Muscle layer of duodenum (tissue), 2 donors: ENCODE measurements around the gene ITPRIPL1.

ENCODE experiments used
- H3K27ac ChIP-seq: one replicate; pipeline ENCODE4 v1.7.0; 2013; ENCODE audit warnings: mild to moderate bottlenecking, low read length
- H3K27me3 ChIP-seq: one replicate; pipeline ENCODE4 v1.7.0; 2013; ENCODE audit warnings: low read depth, mild to moderate bottlenecking, control low read depth, low read length
- H3K36me3 ChIP-seq, 2 donors: one replicate each; pipeline ENCODE4 v1.7.0; 2013; ENCODE audit warnings: low read length in 2 of 2, control low read depth in 1 of 2, mild to moderate bottlenecking in 1 of 2; ENCODE audit not compliant: insufficient read depth in 2 of 2, control insufficient read depth in 1 of 2
- H3K4me1 ChIP-seq, 2 donors: one replicate each; pipeline ENCODE4 v1.7.0; 2013; ENCODE audit warnings: low read length in 2 of 2, mild to moderate bottlenecking in 2 of 2, control low read depth in 1 of 2, moderate library complexity in 1 of 2; ENCODE audit not compliant: insufficient read depth in 2 of 2, control insufficient read depth in 1 of 2
- H3K4me3 ChIP-seq, 2 donors: one replicate each; pipeline ENCODE4 v1.7.0; 2013; ENCODE audit warnings: low read length in 2 of 2, low read depth in 1 of 2, mild to moderate bottlenecking in 1 of 2
- H3K9me3 ChIP-seq, 2 donors: one replicate each; pipeline ENCODE4 v1.7.0; 2013; ENCODE audit warnings: low read length in 2 of 2, control low read depth in 1 of 2, mild to moderate bottlenecking in 1 of 2; ENCODE audit not compliant: control insufficient read depth in 1 of 2
- donor health status: healthy.

The ITPRIPL1 gene

GRCh38 chr2:96324721-96325040, 436 bp upstream of the ITPRIPL1 start:
- peaks cover 20% of the 10 kb centered on the region for H3K27me3 ChIP-seq
- H3K36me3 ChIP-seq = no peaks in the 10 kb centered on the region
- peak overlapping the region; percentile 50 to 67 for H3K4me3 ChIP-seq
- peaks cover 0 to 14% of the 10 kb centered on the region in 2 donors for H3K4me1 ChIP-seq
- H3K9me3 ChIP-seq = no peaks in the 10 kb centered on the region
- no peak overlapping the region for H3K27ac ChIP-seq

GRCh38 chr2:96325884-96326255, 753 bp downstream of the ITPRIPL1 start:
- H3K27ac ChIP-seq = no peak overlapping the region
- peaks cover 16% of the 10 kb centered on the region for H3K27me3 ChIP-seq
- H3K36me3 ChIP-seq = no peaks in the 10 kb centered on the region
- peak overlapping the region; percentile 50 to 67 for H3K4me3 ChIP-seq
- H3K9me3 ChIP-seq = no peaks in the 10 kb centered on the region
- peaks cover 0 to 10% of the 10 kb centered on the region in 2 donors for H3K4me1 ChIP-seq

GRCh38 chr2:96326564-96326963, 1.4 kb downstream of the ITPRIPL1 start:
- Histone ChIP-seq H3K4me1 (peaks cover 0 to 5% of the 10 kb centered on the region in 2 donors), H3K36me3 (no peaks in the 10 kb centered on the region), H3K9me3 (no peaks in the 10 kb centered on the region), H3K27ac (no peak overlapping the region), H3K27me3 (peaks cover 11% of the 10 kb centered on the region), H3K4me3 (no peak overlapping the region)

- no peaks in the 10 kb centered on the region for H3K9me3 ChIP-seq
- peaks cover 11% of the 10 kb centered on the region for H3K27me3 ChIP-seq
- H3K4me1 ChIP-seq = no peaks in the 10 kb centered on the region
- no peak overlapping the region for H3K4me3 ChIP-seq
- no peaks in the 10 kb centered on the region for H3K36me3 ChIP-seq
- H3K27ac ChIP-seq = no peak overlapping the region
Observed at GRCh38 chr2:96326990-96327820, 2.1 kb downstream of the ITPRIPL1 start.

GRCh38 chr2:96329456-96329855, 4.3 kb downstream of the ITPRIPL1 start:
- Histone ChIP-seq H3K4me3 (no peak overlapping the region), H3K27ac (no peak overlapping the region), H3K4me1 (peaks cover 0 to under 1% of the 10 kb centered on the region in 2 donors), H3K36me3 (no peaks in the 10 kb centered on the region), H3K27me3 (peaks cover 6% of the 10 kb centered on the region), H3K9me3 (no peaks in the 10 kb centered on the region)

GRCh38 chr2:96329874-96330273, 4.8 kb downstream of the ITPRIPL1 start:
- Histone ChIP-seq H3K9me3 (no peaks in the 10 kb centered on the region), H3K36me3 (no peaks in the 10 kb centered on the region), H3K4me1 (peaks cover 0 to 4% of the 10 kb centered on the region in 2 donors), H3K27me3 (peaks cover 2% of the 10 kb centered on the region), H3K27ac (no peak overlapping the region), H3K4me3 (no peak overlapping the region)

GRCh38 chr2:96330407-96330806, 5.3 kb downstream of the ITPRIPL1 start:
- Histone ChIP-seq H3K27ac (no peak overlapping the region), H3K36me3 (no peaks in the 10 kb centered on the region), H3K4me1 (peaks cover 0 to 5% of the 10 kb centered on the region in 2 donors), H3K4me3 (no peak overlapping the region), H3K9me3 (no peaks in the 10 kb centered on the region), H3K27me3 (no peaks in the 10 kb centered on the region)

GRCh38 chr2:96333708-96334107, 8.6 kb downstream of the ITPRIPL1 start:
- no peak overlapping the region for H3K4me3 ChIP-seq
- no peaks in the 10 kb centered on the region for H3K36me3 ChIP-seq
- H3K27me3 ChIP-seq = no peaks in the 10 kb centered on the region
- no peaks in the 10 kb centered on the region for H3K9me3 ChIP-seq
- H3K4me1 ChIP-seq = peaks cover 6 to 10% of the 10 kb centered on the region in 2 donors
- H3K27ac ChIP-seq = no peak overlapping the region

- no peak overlapping the region for H3K27ac ChIP-seq
- H3K4me1 ChIP-seq = peaks cover 6 to 10% of the 10 kb centered on the region in 2 donors
- H3K4me3 ChIP-seq = peak overlapping the region; percentile 68 to 81
- H3K36me3 ChIP-seq = no peaks in the 10 kb centered on the region
- no peaks in the 10 kb centered on the region for H3K27me3 ChIP-seq
- no peaks in the 10 kb centered on the region for H3K9me3 ChIP-seq
Observed at GRCh38 chr2:96336104-96336775, 11.1 kb downstream of the ITPRIPL1 start.

- no peaks in the 10 kb centered on the region for H3K9me3 ChIP-seq
- no peak overlapping the region for H3K27ac ChIP-seq
- H3K4me1 ChIP-seq = peaks cover 6 to 10% of the 10 kb centered on the region in 2 donors
- H3K36me3 ChIP-seq = no peaks in the 10 kb centered on the region
- H3K4me3 ChIP-seq = no peak overlapping the region
- H3K27me3 ChIP-seq = no peaks in the 10 kb centered on the region
Observed at GRCh38 chr2:96336873-96337272, 11.8 kb downstream of the ITPRIPL1 start.

- H3K36me3 ChIP-seq = no peaks in the 10 kb centered on the region
- H3K27ac ChIP-seq = no peak overlapping the region
- H3K27me3 ChIP-seq = no peaks in the 10 kb centered on the region
- H3K4me3 ChIP-seq = no peak overlapping the region
- H3K9me3 ChIP-seq = no peaks in the 10 kb centered on the region
- H3K4me1 ChIP-seq = peaks cover 5 to 6% of the 10 kb centered on the region in 2 donors
Observed at GRCh38 chr2:96340493-96341414, 15.6 kb downstream of the ITPRIPL1 start.
